OCI-LY3 (cell line): ENCODE data around the gene LNPEP.

Experiments
- CTCF ChIP-seq: fragments of 200-600, 300-600 bp; sonication (generic); IDR thresholded peaks from 2 replicates; pipeline ENCODE4 v1.5.1; 2014; ENCODE audit warnings: antibody characterized with exemption, low read length, low read depth
- EZH2phosphoT487 ChIP-seq: fragments of 200-600 bp; shearing (Covaris generic); IDR thresholded peaks from 2 replicates; pipeline ENCODE4 v1.6.1; 2018; ENCODE audit warnings: antibody characterized with exemption, mixed run types, low read depth

GRCh38 chr5:96999856-97000255 lies 64.0 kb downstream of the LNPEP start:
- TF ChIP-seq EZH2phosphoT487 (no peak), CTCF (no peak)
